ENCODE measurements around the gene CD1B.

DNA sequence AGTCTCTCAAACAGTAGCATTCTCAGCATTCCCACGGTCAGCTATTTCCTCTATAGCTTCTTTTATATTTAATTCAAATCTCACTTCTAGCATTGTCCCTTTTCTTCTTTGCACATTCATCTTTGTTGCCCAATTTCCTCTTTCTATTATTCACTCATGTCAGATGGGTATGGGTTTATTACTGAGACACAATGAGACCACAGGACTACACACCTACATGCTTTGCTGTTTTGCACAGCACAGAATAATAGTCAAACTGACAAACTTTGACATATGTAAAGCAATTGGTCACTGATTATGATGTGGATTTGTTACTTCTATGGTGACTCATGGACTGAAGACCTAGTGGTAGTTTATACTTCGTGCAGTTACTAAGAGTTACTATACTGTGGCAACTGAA is 47.4 kb downstream of the CD1B start:
- no peak for TF ChIP-seq CEBPB (IDR thresholded peaks at IDR 0.05)
- no peak for TF ChIP-seq REST (IDR thresholded peaks at IDR 0.05; ENCODE audit: low read depth)
- TF ChIP-seq EGR1 (IDR thresholded peaks at IDR 0.05), result no peak
- TF ChIP-seq EP300 (IDR thresholded peaks at IDR 0.05; ENCODE audit: borderline replicate concordance), result no peak
- TF ChIP-seq CREB1 (IDR thresholded peaks at IDR 0.05; ENCODE audit: low read depth), result no peak
- no peak for TF ChIP-seq RAD21 (IDR thresholded peaks at IDR 0.05; ENCODE audit: low read depth)
- TF ChIP-seq, protein P1, sequence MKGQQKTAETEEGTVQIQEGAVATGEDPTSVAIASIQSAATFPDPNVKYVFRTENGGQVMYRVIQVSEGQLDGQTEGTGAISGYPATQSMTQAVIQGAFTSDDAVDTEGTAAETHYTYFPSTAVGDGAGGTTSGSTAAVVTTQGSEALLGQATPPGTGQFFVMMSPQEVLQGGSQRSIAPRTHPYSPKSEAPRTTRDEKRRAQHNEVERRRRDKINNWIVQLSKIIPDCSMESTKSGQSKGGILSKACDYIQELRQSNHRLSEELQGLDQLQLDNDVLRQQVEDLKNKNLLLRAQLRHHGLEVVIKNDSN (IDR thresholded peaks at IDR 0.05), result no peak
- no peak for TF ChIP-seq TAF1 (IDR thresholded peaks at IDR 0.05; ENCODE audit: low read depth)
- no peak for TF ChIP-seq TEAD4 (IDR thresholded peaks at IDR 0.05)
